SU-DHL-6 (cell line): Measurements from ENCODE around the gene MRPL14.

ENCODE experiments used
- H2AFZ ChIP-seq: fragments of 200-600 bp; sonication (generic); 2 replicates; pipeline ENCODE4 v1.6.1; 2014; ENCODE audit warnings: low read depth, mild to moderate bottlenecking, moderate library complexity, mixed read lengths, antibody characterized with exemption, low read length; ENCODE audit not compliant: severe bottlenecking
- H3F3A ChIP-seq: fragments of 200-600 bp; shearing (Covaris generic); 2 replicates; pipeline ENCODE4 v1.6.0; 2016; ENCODE audit warnings: antibody characterized with exemption, mild to moderate bottlenecking; ENCODE audit not compliant: insufficient read depth
- H3K27ac ChIP-seq: fragments of 200-600 bp; sonication (generic); 2 replicates; pipeline ENCODE4 v1.5.1; 2016; ENCODE audit warnings: low read depth, mild to moderate bottlenecking, low read length, moderate library complexity, mixed read lengths
- H3K27me3 ChIP-seq: fragments of 200-600 bp; sonication (generic), shearing (Covaris generic); 2 replicates; pipeline ENCODE4 v1.6.0; 2014; ENCODE audit warnings: mild to moderate bottlenecking, low read length
- H3K36me3 ChIP-seq: fragments of 200-600 bp; sonication (generic); 2 replicates; pipeline ENCODE4 v1.6.1; 2014; ENCODE audit warnings: mild to moderate bottlenecking, low read length, mixed read lengths
- H3K4me2 ChIP-seq: fragments of 300-600, 200-600 bp; shearing (Covaris generic), sonication (generic); 2 replicates; pipeline ENCODE4 v1.6.0; 2014; ENCODE audit warnings: low read length, low read depth, mild to moderate bottlenecking; ENCODE audit not compliant: poor library complexity, severe bottlenecking
- H3K4me3 ChIP-seq: fragments of 200-600 bp; sonication (generic); 2 replicates; pipeline ENCODE4 v1.5.1; 2014; ENCODE audit warnings: antibody characterized with exemption, low read length, mild to moderate bottlenecking, mixed read lengths; ENCODE audit not compliant: insufficient read depth, poor library complexity, severe bottlenecking
- H3K79me2 ChIP-seq: fragments of 200-600 bp; sonication (generic); 2 replicates; pipeline ENCODE4 v1.6.1; 2014; ENCODE audit warnings: mild to moderate bottlenecking, low read length, moderate library complexity; ENCODE audit not compliant: insufficient read depth
- H3K9ac ChIP-seq: fragments of 200-600 bp; sonication (generic); 2 replicates; pipeline ENCODE4 v1.7.0; 2014; ENCODE audit warnings: mild to moderate bottlenecking, low read length
- H3K9me2 ChIP-seq: fragments of 200-600 bp; sonication (generic); replicated peaks from 2 replicates; pipeline ENCODE4 v1.6.1; 2014; ENCODE audit warnings: low read length; ENCODE audit not compliant: insufficient read depth
- H3K9me3 ChIP-seq: fragments of 200-600 bp; sonication (generic); 2 replicates; pipeline ENCODE4 v1.6.1; 2014; ENCODE audit warnings: low read length, mixed read lengths; ENCODE audit not compliant: insufficient read depth
- H4K20me1 ChIP-seq: fragments of 200-600 bp; sonication (generic); 2 replicates; pipeline ENCODE4 v1.6.1; 2014; ENCODE audit warnings: low read depth, mild to moderate bottlenecking, antibody characterized with exemption, low read length, moderate library complexity, mixed read lengths
- CTCF ChIP-seq: fragments of 200-600 bp; sonication (generic); IDR thresholded peaks from one replicate; pipeline ENCODE4 v1.5.1; 2017; ENCODE audit warnings: antibody characterized with exemption, mild to moderate bottlenecking, low read length, moderate library complexity; ENCODE audit not compliant: insufficient read depth, poor library complexity, severe bottlenecking
- EZH2phosphoT487 ChIP-seq: fragments of 200-600 bp; sonication (generic), shearing (Covaris generic); conservative IDR thresholded peaks from 2 replicates; pipeline ENCODE4 v1.6.1; 2018; ENCODE audit warnings: mild to moderate bottlenecking, antibody characterized with exemption, low read length, moderate library complexity, mixed read lengths

Gene MRPL14

GRCh38 chr6:44113414-44113813 is 13.8 kb downstream of the MRPL14 start:
- Histone ChIP-seq H3K4me2 (no peak overlapping the region), H4K20me1 (peaks cover 27% of the 10 kb centered on the region; the same call in 1 of the 2 replicates), H3K27ac (no peak overlapping the region), H3K4me3 (no peak overlapping the region), H3K9me3 (no peaks in the 10 kb centered on the region), H3F3A (no peaks in the 10 kb centered on the region), H3K36me3 (peaks cover 17% of the 10 kb centered on the region; the same call in 1 of the 2 replicates), H3K79me2 (peaks cover 46% of the 10 kb centered on the region), H3K9ac (no peak overlapping the region), H3K27me3 (no peaks in the 10 kb centered on the region), H2AFZ (no peak overlapping the region), H3K9me2 (no peaks in the 10 kb centered on the region)
- TF ChIP-seq CTCF (no peak), EZH2phosphoT487 (no peak)

GRCh38 chr6:44111434-44112417 is 15.5 kb downstream of the MRPL14 start:
- Histone ChIP-seq H2AFZ (no peak overlapping the region), H3F3A (no peaks in the 10 kb centered on the region), H3K9me3 (no peaks in the 10 kb centered on the region), H3K4me2 (no peak overlapping the region), H3K36me3 (peaks cover 17% of the 10 kb centered on the region; the same call in 1 of the 2 replicates), H3K27ac (no peak overlapping the region), H3K27me3 (no peaks in the 10 kb centered on the region), H4K20me1 (peaks cover 13% of the 10 kb centered on the region; the same call in 1 of the 2 replicates), H3K4me3 (no peak overlapping the region), H3K9ac (no peak overlapping the region), H3K9me2 (no peaks in the 10 kb centered on the region), H3K79me2 (peaks cover 29% of the 10 kb centered on the region)
- TF ChIP-seq CTCF: no peak
- TF ChIP-seq EZH2phosphoT487: no peak

GRCh38 chr6:44110966-44111365 is 16.3 kb downstream of the MRPL14 start:
- no peak overlapping the region for H3K4me2 ChIP-seq
- no peaks in the 10 kb centered on the region for H3K9me3 ChIP-seq
- H4K20me1 ChIP-seq: peaks cover 7% of the 10 kb centered on the region; the same call in 1 of the 2 replicates
- peaks cover 28% of the 10 kb centered on the region for H3K79me2 ChIP-seq
- no peaks in the 10 kb centered on the region for H3K27me3 ChIP-seq
- no peak overlapping the region for H3K9ac ChIP-seq
- no peak overlapping the region for H3K4me3 ChIP-seq
- H3K27ac ChIP-seq: no peak overlapping the region
- H3K36me3 ChIP-seq: peaks cover 16% of the 10 kb centered on the region; the same call in 1 of the 2 replicates
- no peak for TF ChIP-seq CTCF
- TF ChIP-seq EZH2phosphoT487: no peak
- H2AFZ ChIP-seq: no peak overlapping the region
- H3F3A ChIP-seq: no peaks in the 10 kb centered on the region
- no peaks in the 10 kb centered on the region for H3K9me2 ChIP-seq
